Measurements from ENCODE around the gene TLK1. TPM values are rescaled to one million over a fixed set of nuclear protein-coding genes. Genes with fewer than 3 reads are reported as not detected.
"Not testable (repeated sequence)": the region's sequence is repeated elsewhere in the genome, so short reads cannot be mapped to it uniquely, and the experiment has no call there.

Gene TLK1
- total RNA-seq, 6 experiments from 2014 or later = 18.4 to 40.2 (median 29.0) TPM

- no peaks in the 10 kb centered on the region for H3K9me3 ChIP-seq
- H3K27me3 ChIP-seq = no peaks in the 10 kb centered on the region
- no peak for TF ChIP-seq POLR2A (IDR thresholded peaks at IDR 0.05)
- TF ChIP-seq, protein P1, sequence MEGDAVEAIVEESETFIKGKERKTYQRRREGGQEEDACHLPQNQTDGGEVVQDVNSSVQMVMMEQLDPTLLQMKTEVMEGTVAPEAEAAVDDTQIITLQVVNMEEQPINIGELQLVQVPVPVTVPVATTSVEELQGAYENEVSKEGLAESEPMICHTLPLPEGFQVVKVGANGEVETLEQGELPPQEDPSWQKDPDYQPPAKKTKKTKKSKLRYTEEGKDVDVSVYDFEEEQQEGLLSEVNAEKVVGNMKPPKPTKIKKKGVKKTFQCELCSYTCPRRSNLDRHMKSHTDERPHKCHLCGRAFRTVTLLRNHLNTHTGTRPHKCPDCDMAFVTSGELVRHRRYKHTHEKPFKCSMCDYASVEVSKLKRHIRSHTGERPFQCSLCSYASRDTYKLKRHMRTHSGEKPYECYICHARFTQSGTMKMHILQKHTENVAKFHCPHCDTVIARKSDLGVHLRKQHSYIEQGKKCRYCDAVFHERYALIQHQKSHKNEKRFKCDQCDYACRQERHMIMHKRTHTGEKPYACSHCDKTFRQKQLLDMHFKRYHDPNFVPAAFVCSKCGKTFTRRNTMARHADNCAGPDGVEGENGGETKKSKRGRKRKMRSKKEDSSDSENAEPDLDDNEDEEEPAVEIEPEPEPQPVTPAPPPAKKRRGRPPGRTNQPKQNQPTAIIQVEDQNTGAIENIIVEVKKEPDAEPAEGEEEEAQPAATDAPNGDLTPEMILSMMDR (IDR thresholded peaks at IDR 0.05) = no peak
- intact Hi-C loops (cut with DNase I) = no loop called here
- H3K36me3 ChIP-seq = no peaks in the 10 kb centered on the region
- ATAC-seq (no peak), DNase-seq (no peak)
- no peaks in the 10 kb centered on the region for H3K4me1 ChIP-seq
- 90% methylated on average over 3 of the region's 3 CpGs for WGBS (ENCODE audit: insufficient coverage, low coverage, low lambda C conversion rate, missing lambda C conversion rate)
- no peak overlapping the region for H3K4me3 ChIP-seq
- no peak overlapping the region for H3K27ac ChIP-seq
Observed at GRCh38 chr2:171100370-171100769, 60.3 kb downstream of the TLK1 start.

DNA sequence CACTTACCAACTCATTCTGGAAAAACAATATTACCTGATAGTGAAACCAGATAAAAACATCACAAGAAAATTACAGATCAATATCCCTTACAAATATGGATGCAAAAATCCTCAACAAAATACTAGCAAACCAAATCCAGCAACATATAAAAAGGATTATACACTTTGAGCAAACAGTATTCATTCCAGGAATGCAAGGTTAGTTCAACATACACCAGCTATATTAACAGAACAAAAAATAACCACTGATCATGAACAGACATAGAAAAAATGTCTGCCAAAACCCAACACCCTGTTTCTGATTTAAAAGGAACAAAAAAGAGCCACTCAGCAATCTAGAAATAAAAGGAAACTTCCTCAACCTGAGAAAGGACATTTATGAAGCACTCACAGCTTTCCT is 62.1 kb downstream of the TLK1 start:
- DNase-seq (no peak), ATAC-seq (no peak)
- no peaks in the 10 kb centered on the region for H3K9me3 ChIP-seq
- no peaks in the 10 kb centered on the region for H3K36me3 ChIP-seq
- intact Hi-C loops (cut with DNase I) = no loop called here
- no peak overlapping the region for H3K27ac ChIP-seq
- H3K4me1 ChIP-seq = no peaks in the 10 kb centered on the region
- TF ChIP-seq POLR2A (IDR thresholded peaks at IDR 0.05) = no peak
- TF ChIP-seq, protein P1 (IDR thresholded peaks at IDR 0.05) = no peak
- H3K4me3 ChIP-seq = no peak overlapping the region
- H3K27me3 ChIP-seq = no peaks in the 10 kb centered on the region

GRCh38 chr2:171095014-171095582 is 65.6 kb downstream of the TLK1 start:
- 86% methylated on average over 2 of the region's 2 CpGs for WGBS (ENCODE audit: insufficient coverage, low coverage, low lambda C conversion rate, missing lambda C conversion rate)
- intact Hi-C loops (cut with DNase I) = no loop called here
- ATAC-seq = no peak
- Histone ChIP-seq H3K36me3 (no peaks in the 10 kb centered on the region), H3K4me1 (peaks cover 0 to 21% (median 3%) of the 10 kb centered on the region in 4 donors), H3K9me3 (no peaks in the 10 kb centered on the region), H3K27me3 (no peaks in the 10 kb centered on the region), H3K4me3 (no peak overlapping the region), H3K27ac (no peak overlapping the region)
- TF ChIP-seq POLR2A (IDR thresholded peaks at IDR 0.05) = no peak
- TF ChIP-seq, protein P1 (IDR thresholded peaks at IDR 0.05) = no peak
- DNase-seq = no peak

DNA sequence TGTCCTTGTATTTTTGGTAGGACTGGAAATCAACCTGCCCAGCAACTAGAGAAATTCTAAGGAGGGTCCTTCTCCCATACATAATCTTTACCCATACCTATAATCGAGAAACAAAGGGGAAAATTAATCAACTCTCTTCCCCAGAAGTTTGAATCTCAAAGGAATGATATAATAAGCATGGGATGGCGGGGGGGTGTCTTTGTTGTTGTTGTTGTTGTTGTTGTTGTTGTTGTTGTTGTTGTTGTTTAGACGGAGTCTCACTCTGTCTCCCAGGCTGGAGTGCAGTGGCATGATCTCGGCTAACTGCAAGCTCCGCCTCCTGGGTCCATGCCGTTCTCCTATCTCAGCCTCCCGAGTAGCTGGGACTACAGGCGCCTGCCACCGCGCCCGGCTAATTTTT is 69.2 kb downstream of the TLK1 start:
- 84% methylated on average over 2 of the region's 11 CpGs for WGBS (ENCODE audit: insufficient coverage, low coverage, low lambda C conversion rate, missing lambda C conversion rate)
- ATAC-seq; H3K27me3 ChIP-seq; H3K27ac ChIP-seq; H3K4me3 ChIP-seq; DNase-seq; H3K9me3 ChIP-seq; intact Hi-C loops (cut with DNase I); H3K36me3 ChIP-seq: not testable (repeated sequence)
- peaks cover 0 to 52% (median 7%) of the 10 kb centered on the region in 4 donors for H3K4me1 ChIP-seq

- H3K4me1 ChIP-seq = peaks cover 0 to 57% (median 9%) of the 10 kb centered on the region in 4 donors
- peak overlapping the region in 1 of 3 donors; percentile 7 for H3K4me3 ChIP-seq
- no peaks in the 10 kb centered on the region for H3K27me3 ChIP-seq
- 24% methylated on average over 6 of the region's 6 CpGs for WGBS (ENCODE audit: insufficient coverage, low coverage, low lambda C conversion rate, missing lambda C conversion rate)
- peak; percentile 25 to 69 (median 49) for DNase-seq
- TF ChIP-seq POLR2A (IDR thresholded peaks at IDR 0.05) = no peak
- TF ChIP-seq, protein P1 (IDR thresholded peaks at IDR 0.05) = no peak
- H3K36me3 ChIP-seq = no peaks in the 10 kb centered on the region
- intact Hi-C loops (cut with DNase I) = no loop called here
- peak overlapping the region in 2 of 3 donors; percentile 50 to 68 for H3K27ac ChIP-seq
- H3K9me3 ChIP-seq = no peaks in the 10 kb centered on the region
- peak; percentile 81 to 89 (median 86) for ATAC-seq
Observed at GRCh38 chr2:171089489-171089888, 71.2 kb downstream of the TLK1 start.

Data from right lobe of liver (tissue), 6 donors.